ENCODE measurements around the gene CRYGB.
"Not testable (repeated sequence)": the region's sequence is repeated elsewhere in the genome, so short reads cannot be mapped to it uniquely, and the experiment has no call there.

The CRYGB gene

DNA sequence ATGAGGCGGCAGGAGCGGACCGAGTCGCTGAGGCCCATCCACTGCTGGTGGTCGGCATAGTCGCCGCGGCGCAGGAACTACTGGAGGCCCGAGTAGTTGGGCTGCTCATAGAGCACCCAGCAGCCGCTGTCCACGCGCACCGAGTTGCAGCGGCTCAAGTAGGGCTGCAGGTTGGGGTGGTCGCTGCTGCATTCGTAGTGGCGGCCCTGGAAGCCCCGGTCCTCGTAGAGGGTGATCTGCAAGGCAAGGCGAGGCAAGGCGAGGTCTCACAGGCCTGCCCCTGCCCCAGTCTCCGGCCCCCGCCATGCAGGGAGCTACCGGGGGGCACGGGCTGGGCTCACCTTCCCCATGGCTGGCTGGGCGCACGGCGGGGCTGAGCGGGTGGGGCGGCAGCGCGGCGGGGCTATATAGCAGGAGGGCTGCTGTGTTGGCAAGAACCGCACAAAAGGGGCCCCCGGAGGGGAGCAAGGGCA, 33.6 kb downstream of the CRYGB start:
- not testable (repeated sequence) for DNase-seq

DNA sequence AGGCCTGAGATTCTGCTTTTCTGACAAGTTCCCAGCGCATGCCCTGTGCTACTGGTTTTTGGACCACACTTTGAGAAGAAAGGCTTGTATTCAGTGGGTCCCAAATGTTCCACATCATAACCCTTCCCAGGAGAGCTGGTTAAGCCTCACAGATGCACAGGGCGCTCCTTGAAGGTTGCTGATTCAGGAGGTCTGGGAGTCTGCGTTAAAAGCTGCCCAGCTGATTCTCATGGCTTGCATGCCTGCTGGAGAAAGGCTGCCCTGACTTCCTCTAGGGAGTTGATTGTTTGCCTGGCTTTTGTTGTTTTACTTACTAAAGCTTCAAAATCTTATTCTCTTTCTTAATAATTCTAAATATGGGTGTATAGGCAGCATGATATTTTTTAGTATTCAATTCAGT, 42.3 kb downstream of the CRYGB start:
- no peak for DNase-seq

DNA sequence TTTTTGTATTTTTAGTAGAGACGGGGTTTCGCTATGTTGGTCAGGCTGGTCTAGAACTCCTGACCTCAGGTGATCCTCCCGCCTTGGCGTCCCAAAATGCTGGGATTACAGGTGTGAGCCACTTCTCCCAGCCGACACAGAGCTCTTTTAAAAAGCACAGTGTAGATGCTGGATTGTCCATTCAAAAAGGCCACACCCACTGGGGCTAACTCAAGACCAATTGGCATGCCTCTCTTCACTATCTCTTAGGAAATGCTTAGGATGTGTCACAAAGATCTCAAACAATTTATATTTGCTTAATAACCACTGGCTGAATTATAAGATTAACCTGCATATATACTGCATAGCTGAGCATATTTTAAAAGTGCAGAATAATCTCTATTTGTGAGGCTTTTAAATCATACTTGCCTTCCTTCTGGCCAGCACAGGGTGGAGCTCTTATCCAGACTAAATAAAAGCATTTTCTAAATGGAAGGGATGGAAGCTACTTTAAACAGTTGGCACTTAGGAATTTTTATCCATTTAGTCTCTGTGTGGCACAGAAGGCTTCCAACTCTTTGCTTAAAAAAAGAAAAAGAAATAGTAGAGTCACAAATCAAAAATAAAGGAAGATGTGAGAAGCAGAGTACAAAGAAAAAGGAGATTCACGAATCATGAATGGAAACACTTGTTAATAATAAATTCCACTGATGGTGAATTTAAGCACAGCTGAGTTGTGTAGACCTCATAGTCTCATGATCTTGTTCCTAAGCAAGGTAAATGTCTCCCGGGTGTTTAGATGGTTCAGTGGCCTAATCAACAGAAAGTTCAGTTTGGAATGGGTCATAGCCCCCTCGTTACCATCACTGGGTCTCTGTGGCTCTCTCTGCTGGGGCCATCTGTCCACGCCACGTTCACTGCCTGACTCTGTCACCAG, 44.0 kb downstream of the CRYGB start:
- no peak for DNase-seq

DNA sequence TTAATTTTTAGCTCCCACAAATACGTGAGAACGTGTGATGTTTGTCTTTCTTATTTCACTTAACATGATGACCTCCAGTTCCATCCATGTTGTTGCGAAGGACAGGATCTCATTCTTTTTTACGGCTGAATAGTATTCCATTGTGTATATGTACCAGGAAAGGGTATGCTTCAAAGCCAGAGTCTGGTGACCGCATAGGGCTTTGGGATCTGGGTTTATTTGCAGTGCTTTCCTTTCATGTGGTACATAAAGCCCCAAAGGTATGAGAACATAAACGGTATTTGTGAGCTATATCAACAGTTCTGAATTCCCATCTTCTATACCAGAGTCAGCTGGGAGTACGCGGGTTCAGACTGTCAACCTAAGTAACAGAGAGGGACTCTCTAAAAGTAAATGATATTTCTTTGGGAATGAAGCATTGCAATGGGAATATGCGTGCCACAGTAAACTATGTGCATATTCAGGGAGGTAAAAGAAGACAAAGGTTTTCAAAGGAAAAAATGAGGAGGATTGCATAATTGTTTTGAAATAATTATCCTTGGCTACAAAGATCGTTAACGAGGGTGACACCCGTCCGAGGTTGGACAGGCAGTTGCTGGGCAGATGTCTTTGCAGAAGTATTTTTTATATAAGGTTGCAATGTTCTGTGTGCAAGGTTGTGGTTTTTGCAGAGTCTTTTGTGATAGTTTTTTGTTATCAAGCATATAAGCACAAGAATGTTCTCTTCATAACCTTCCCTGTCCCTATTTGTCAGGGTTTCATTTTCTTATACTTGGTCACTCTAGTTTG, 46.1 kb downstream of the CRYGB start:
- no peak for DNase-seq

DNA sequence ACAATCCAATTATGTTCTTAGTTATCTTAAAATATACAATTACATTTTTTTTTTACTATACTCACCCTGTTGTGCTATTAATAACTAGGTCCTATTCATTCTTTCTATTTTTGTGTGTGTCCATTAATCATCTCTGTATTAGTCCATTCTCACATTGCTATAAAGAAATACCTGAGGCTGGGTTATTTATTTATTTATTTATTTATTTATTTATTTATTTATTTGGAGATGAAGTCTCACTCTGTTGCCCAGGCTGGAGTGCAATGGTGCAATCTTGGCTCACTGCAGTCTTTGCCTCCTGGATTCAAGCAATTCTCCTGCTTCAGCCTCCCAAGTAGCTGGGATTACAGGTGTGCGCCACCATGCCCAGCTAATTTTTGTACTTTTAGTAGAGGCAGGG, 47.3 kb downstream of the CRYGB start:
- not testable (repeated sequence) for DNase-seq

DNA sequence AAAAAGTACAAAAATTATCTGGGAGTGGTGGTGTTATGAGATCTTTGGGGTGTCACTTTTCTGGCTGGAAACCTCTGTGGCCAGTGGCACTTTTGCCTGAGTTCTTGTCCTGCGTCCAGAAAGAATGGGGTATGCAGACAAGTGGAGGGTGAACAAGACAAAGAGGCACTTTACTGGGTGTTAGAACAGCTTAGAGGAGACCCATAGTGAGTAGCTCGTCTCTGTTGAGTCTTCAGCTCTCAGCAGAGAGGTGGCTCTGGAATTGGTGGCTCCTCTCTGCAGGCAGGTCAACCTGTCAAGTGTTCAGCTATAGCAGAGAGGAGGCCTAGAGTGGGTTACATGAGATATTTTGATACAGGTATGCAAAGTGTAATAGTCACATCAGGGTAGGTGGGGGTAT, 47.7 kb downstream of the CRYGB start:
- DNase-seq, result no peak

DNA sequence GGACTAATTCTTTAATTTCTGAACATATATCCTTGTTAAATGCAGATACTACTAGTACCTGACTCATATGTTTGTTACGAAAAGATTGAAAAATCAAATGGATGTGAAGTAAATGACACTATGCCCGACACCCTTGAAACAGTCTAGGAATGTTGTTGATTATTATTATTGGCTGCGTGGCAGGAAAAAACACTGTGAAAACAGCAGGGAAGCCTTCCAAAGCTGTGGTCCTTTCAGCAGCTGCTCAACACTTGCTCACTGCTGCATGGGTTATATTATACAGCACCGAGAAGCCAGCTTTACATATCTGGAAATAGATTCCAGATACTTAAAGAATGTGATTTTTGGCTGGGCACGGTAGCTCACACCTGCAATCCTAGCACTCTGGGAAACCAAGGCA, 48.2 kb downstream of the CRYGB start:
- no peak for DNase-seq

DNA sequence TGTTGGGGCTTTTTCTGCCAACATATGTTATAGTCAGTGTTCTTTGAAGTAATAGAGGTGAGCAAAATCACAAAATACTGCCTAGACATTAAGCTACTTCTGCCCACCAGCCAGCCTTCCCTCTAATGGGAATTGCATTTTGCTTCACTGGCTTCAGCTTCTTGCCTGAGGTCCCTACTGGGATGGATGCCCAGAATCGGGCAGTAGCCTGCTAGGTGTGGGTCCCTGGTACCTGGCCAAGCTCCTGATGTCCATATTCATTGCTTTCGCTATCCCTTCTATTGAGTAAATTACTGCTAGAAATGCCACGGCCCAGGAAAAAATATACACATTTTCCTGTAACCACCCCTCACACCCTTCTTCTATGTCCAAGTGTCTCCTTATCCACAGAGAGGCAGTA, 48.6 kb downstream of the CRYGB start:
- DNase-seq, result no peak

DNA sequence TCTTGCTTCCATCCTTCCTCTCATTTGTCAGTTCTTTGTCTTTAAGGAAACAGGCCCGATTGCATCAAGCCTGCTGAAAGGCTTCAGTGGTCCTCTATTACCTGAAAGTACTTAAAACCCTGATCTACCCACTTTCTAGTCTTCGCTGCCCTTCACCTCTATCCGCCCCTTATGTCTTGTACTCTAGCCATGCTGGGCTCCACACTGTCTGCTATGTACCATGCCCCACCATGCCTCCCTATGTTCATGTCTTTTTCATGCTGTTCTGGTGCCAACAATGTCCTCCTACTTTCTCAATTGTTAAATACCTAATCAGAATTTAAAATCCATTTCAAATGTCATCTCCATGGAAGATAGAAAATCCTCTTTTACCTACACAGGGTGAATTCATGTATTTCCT, 49.9 kb downstream of the CRYGB start:
- no peak for DNase-seq

DNA sequence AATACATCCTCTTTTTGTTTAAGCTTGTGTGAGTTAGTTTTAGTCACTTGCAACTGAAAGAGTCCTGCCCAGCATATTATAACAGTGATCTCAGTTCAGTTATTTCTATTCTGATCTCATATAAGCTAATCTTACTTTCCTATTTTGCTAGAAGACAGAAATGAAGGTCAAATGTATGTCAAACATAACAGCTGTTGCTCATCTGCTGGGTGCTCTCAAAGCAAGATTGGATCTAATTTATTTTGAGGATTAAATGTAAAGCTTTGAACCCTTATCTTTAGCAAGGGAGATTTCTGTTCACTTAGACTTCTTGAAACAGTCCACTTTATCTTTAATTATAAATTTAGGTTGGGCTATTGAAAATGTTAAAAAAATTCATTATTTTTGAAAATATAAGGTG, 52.8 kb downstream of the CRYGB start:
- DNase-seq, result no peak
